ENCODE results near the gene SUPT3H.

Gene SUPT3H

GRCh38 chr6:44800784-44801592 is 576.7 kb downstream of the SUPT3H start:
- no peak for DNase-seq

DNA sequence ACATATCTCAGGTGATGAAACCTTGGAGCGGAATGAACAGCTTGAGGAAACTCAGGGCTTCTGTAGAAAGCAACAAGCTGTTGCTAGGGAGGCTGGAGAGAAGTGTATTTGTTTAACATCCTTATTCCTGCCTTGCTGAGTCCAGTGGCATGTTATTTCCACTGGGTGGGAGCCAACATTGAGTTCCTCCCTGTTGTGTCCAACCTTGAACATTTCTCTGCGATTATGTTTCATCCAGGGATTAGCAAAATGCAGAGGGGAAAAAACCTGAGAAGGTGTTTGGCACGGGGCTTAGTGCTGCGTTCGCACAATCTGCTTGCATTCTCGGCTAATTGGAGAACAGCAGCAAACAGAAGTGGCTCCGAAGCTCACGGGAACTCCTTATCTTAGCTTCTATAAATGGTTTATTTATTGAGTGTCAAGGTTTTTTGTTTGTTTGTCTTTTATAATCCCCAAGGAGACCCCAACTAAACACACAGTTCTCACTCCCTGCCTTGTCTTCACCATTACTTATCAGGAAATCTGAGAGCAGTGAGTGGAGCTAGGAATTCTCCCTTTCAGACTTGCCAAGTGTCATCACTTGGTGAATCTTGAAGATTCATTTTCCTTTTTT is 577.5 kb downstream of the SUPT3H start:
- DNase-seq = no peak

GRCh38 chr6:44797746-44798145 is 580.0 kb downstream of the SUPT3H start:
- no peak for DNase-seq

GRCh38 chr6:44795326-44795725 is 582.4 kb downstream of the SUPT3H start:
- DNase-seq = no peak

GRCh38 chr6:44789806-44790205 is 587.9 kb downstream of the SUPT3H start:
- DNase-seq = no peak

DNA sequence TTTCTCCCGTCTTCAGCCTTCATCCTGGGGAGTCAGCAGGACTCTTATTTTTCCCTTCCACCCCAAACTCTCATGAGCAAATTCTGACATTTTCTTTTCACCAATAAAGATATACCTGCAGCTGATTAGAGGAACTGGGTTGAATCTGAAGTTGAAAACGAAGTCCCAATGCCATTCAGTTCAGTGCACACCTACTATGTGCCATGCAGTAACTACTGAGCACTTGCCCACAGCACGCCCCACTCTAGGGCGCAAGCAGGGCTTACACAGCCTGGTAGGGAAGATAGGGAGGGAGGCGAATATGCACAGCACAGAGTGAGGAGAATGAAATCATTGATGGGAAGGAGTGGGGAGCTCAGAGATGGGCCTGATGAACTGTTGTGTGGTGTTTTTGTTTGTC is 588.7 kb downstream of the SUPT3H start:
- no peak for DNase-seq

DNA sequence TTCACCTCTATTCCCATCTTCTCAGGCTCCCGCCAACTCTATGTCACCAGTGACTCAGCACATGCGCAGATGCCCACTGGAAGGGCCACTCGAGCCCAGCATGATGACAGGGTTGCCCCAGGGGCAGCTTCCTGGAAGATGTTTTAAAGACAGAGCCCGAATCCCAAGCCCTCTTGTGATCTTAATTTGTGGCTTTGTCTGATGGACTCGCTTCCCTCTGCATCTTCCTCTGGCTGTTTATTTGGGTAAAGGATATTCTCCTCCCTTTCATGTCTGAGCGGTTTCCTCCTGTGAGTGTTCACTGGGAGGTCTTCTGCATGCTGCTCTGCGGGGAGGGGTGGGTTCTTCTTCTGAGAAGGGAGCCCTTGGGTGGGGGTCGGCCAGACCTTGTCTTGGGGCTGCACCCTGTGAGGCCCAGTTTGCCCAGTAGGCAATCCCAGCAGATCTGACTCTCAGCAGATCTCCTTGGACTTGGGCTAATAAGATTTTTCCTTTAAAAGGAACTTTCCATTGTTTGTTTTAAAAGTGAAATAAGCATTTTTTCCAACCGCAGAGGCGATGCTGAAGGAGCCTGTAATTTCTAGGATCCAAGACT is 589.2 kb downstream of the SUPT3H start:
- no peak for DNase-seq

DNA sequence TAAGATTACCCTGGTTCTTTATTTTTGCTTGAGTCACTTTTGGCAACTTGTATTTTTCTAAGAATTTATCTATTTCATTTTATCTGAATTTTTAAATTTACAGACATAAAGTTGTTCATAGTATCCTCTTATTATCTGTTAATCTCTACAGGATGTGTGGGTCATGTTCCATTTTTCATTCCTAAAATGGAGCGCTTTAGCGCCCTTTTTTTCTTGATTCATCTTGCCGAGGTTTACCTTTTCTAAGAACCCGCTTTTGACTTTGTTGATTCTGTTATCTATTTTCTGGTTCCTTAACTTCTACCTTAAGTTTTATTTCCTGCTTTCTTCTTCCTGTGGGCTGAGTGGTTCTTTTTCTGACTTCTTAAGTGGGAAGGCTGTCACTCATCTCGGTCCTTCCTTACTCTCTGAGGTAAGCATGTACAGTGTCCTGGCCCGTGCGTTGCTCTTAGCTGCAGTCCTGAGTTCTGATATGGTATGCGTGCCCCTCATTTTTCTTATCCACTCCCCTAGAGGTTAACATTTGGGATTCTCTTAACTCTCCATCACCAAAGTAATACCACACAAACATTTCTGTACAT is 590.4 kb downstream of the SUPT3H start:
- DNase-seq = no peak

DNA sequence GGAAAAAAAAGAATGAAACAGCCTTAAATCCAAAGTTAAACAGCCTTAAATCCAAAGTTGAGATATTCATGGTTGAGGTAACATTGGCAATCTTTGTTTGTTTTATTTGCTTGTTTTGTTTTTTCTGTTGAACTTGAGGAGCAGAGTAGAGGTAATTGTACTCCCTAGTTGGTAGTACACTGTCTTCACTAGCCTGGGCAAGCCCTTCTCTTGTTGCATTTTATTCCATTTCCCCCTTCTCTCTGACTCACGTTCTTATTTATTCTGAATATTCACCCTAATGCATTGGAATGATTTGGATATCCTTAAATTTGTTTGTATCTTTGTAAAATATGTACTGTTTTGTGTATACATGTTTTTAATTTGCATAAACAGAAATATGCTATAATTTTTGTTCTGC is 592.6 kb downstream of the SUPT3H start:
- no peak for DNase-seq

DNA sequence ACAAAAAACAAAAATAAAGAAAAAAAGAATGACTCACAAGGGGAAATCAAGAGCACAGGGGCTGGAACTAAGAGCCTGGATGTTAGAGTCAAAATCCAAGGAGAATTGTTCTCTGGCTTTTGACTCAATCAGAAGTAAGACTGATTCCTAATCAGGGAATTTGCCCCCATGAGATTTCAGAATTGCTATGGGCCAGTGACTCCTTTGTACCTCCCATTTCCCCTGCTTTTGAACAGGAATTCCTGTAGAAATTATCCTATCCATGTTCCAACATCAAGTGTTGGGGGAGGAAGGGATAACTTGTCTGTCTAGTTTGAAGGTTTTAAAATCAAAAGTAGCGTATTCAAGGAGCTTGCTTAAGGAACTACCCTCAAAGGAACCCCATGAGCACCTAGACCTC is 593.5 kb downstream of the SUPT3H start:
- DNase-seq = no peak

DNA sequence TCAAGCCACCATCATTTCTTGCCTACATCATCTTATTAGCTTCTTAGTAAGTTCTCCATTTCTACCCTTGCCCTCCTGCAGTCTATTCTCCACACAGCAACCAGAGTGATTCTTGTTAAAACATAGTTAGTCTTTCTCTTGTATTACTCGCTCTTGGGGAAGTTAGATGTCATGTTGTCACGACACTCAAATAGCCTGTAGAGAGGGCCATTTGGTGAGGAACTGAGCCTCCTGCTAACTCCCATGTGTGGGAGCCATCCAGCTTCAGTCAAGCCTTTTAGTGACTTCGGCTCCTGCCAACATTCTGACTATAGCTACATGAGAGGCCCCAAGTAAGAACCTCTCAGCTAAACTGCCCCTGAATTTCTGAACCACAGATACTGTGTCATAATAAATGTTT is 594.8 kb downstream of the SUPT3H start:
- DNase-seq = no peak

DNA sequence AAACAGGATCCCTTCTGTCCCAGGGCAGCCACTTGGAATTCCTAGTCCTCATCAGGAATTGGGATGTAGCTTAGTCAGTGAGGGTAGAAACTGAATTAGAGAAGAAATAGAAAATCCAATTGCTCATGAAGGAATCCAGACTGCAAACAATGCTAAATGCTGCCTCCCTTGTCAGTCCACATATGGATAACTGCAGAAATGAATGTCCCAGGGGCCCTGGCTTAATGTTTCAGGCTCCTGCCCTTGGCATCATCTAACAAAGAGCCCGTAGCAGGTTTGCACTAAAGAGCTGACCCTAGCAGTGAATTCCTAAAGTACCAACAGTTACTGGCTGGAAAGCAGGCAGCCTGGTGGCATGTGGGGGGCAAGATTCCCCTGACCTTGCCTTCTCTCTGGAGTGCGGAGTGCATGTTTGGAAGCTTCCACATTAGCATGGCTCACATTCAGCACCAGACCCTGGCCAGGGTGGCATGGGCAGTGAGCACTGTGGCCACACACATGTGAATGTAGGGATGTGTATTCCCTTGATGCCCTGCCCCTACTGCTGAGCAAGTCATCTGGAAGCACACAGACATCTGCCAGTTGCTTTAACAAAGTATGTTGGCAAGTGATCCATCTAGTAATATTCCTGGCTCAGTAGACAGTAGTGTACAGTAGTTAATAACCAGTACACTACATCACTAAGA is 595.7 kb downstream of the SUPT3H start:
- DNase-seq = no peak

DNA sequence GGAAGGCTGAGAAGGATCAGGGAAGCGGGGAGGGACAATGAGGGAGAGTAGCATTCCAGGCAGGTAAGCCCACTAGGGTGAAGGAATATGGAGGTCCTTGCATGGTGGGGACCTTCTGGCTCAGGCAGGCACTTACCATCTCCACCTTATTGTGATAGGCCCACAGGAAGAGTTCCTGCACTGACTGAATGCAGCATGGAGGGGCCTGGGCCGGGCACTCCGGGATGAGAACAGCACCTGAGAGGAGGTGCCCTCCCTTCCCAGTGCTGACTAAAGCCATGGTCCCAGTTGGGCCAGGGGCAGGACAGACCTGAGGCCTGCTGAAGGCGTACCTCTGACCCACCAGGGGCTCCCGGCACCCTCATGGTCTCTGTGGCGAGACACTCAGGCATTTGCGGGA is 597.6 kb downstream of the SUPT3H start:
- no peak for DNase-seq

DNA sequence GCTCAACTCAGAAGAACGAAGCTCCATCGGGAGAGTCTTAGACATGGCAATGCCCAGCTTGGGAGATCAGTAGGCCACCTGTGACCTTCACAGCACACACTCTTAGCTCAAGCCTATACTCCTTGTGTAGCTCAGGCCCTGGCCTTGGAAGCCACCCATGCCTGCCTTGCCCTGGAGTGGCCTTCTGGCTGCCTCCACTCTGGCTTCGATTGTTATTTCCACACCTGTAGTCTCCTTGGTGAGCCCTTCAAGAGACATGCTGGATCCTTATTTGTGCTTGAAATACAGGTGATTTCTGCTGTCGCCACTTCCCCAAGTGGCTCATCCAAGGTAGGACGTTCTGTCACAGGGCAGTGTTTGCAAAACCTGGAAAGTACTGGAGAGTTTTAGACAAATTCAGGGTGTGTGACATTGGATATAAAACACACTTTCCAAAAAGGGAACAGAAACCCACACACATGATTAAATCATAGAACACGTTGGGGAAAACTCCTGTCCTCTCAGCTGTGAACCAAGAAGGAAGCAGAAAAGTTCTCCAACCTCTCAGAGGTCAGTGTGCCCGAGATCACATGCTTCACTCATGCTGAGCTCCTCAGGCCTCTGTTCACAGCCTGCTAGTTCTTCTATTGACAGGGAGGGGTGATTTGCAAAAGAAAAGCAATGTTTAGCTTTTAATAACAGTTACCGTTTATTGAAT is 598.5 kb downstream of the SUPT3H start:
- peak in 5 of 58 donors; percentile 3 to 36 (median 11) for DNase-seq

Measured in anterior cingulate cortex (tissue), 58 donors.